GM19395 (cell line): ENCODE measurements around the gene C10orf71.

ENCODE experiments used
- ATAC-seq: cut with Tn5 transposase; IDR thresholded peaks from one replicate; pipeline ENCODE4 v1.9.1; 2021; ENCODE audit warnings: mild to moderate bottlenecking, moderate library complexity; ENCODE audit not compliant: unreplicated experiment

The C10orf71 gene

DNA sequence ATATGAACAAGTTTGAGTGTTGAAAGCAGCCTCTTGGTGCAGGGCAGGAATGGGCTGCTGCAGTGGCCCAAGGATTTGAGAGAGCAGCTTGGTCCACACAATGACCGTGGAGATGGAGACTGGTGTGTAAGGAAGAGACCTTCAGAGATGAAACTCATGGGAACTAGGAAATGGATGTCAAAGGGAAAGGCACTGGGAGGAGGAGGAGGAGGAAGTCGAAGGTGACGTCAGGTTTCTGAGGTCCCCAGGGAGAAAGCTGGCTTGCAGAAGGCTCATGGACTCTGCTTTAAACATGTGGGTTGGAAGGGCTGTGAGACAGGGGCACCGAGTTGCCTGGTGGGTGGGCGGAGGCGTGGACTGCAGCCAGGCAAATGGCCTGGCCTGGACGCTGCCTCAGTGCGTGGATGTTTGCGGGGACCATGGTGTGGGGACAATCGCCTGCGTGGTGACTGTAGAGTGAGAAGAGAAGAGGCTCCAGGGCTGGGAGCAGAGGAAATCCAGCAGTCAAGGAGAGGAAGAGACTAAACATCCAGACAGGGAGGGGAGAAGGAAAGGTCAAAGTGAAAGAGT lies 14.6 kb downstream of the C10orf71 start:
- no peak for ATAC-seq

DNA sequence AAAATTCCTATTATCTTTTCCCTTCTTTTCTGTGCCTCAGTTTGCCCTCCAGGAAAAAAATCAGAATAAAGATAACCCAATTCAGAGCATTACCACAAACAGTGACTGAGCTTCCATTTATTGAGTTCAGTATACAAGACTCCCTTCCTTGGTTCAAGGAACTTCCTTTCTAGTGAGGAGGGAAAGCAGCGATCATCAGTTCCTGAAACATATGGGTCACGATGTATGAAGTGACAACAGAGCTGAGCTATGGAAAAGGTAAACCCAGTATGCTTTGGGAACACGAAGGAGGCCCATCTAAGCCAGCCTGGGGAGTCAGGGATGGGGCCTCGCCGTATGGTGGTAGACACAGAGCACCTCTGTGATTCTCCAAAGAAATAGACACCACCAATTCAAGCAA lies 15.8 kb downstream of the C10orf71 start:
- no peak for ATAC-seq

DNA sequence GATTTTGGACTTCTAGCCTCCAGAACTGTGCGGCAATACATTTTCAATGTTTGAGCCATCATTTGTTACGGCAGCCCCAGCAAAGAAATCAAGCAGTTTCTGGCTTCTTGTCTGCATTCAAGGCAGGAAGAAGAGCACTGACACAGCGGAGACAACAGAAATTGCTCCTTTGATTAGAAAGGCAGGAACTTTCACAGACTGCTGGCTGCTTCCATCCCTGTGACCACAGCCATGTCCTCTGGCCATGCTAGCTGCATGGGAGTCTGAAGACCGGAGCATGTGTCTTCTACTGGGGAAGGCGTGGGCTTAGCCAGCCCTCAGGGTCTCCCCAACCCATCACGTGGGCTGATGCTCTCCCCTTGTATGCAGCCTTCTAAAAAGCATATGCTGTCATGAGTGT lies 19.1 kb downstream of the C10orf71 start:
- no peak for ATAC-seq

DNA sequence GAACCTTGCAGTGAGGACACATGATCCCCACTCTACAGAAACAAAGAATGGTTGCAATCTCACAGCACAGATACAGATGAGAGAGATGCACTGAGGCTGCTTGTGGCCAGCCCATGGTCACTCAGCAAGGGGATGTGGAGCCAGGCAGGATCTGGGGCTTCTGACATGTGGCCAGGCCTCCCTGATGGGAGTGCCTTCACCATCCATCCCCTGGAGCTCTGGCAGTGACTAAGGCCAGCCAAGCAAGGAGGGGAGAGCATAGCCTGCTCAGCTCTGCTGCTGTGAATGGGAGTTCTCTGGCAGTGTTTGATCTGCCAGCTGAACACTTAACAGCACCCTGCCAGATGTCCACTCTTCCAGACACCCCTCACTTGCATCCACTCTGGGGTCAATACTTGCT lies 19.8 kb downstream of the C10orf71 start:
- no peak for ATAC-seq

DNA sequence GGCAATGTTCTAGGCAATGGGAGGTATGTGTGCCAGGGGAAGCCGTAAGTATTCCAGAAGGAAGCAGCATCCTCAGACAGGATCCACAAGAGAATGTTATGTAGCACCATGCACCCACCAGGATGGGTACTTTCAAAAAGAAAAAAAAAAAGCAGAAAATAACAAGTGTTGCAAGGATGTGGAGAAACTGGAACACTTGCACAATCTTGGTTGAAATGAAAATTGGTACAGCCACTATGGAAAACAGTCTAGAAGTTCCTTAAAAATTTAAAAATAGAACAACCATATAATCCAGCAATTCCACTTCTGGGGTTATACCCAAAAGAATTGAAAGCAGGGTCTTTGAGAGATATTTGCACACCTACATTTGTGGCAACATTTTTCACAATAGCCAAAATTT lies 20.2 kb downstream of the C10orf71 start:
- ATAC-seq = no peak

DNA sequence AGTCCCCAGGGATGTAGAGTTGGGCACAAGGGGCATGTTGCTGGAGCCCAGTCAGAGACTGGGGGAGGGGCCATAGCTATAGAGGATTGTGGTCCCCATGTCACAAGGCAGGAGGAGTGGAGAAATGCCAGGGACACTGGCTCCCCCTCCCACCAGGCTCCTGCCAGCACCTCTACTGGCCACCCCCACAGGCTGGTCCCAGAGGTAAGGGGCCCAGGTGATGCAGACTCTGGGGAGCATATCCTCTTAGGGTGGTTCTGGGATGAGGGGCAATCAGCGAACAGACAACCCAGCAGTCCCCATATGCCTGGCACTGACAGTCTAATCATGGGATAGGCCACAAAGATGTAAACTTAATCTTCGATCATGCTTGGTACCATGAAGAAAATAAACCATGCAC lies 21.2 kb downstream of the C10orf71 start:
- ATAC-seq = no peak

DNA sequence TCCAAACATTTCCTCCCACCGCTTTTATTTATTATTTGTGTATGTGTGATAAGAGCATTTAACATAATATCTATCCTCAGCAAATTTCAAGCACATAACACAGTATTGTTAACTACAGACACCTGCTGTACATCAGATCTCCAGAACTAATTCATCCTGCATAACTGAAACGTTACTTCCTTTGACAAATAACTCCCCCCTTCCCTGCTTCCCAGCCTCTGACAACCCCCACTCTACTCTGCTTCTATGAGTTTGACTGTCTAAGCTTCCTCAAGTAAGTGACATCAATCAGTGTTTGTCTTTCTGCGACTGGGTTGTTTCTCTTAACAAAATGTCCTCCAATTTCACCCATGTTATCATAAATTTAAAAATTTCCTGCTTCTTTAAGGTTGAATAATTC lies 22.1 kb downstream of the C10orf71 start:
- no peak for ATAC-seq

DNA sequence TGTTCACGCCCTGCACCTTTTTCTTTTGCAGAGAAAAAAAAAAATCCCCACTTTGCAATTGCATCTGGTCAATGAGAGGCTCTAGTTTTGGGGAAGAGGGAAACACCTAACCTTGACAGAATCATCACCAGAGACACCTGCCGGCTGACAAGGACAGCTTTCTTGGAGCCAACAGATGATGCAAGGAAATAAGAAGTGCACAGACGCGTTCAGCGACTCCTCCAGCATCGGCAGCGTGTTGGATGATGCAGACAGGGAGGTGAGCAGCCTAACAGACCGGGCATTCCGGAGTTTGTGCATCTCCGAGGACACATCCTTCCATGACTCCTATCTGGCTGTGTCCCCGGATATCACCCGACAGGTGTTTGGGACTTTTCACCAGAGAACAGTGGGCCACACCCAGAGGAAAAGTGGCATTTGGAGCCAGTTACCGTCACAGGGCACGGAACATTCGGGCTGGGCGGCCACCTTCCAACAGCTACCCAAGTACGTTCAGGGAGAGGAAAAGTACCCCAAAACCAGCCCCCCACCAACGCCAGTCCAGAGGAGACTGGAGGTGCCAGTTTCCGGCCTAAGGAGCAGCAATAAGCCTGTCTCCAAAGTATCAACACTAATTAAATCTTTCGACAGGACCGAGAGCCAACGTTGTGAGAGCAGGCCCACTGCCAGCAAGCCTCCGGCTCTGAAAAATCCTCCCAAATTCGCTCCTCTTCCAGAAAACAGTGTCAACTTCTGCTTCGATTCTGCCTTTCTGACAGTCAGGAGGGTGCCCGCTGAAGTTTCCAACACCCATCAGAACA lies 23.6 kb downstream of the C10orf71 start:
- no peak for ATAC-seq

DNA sequence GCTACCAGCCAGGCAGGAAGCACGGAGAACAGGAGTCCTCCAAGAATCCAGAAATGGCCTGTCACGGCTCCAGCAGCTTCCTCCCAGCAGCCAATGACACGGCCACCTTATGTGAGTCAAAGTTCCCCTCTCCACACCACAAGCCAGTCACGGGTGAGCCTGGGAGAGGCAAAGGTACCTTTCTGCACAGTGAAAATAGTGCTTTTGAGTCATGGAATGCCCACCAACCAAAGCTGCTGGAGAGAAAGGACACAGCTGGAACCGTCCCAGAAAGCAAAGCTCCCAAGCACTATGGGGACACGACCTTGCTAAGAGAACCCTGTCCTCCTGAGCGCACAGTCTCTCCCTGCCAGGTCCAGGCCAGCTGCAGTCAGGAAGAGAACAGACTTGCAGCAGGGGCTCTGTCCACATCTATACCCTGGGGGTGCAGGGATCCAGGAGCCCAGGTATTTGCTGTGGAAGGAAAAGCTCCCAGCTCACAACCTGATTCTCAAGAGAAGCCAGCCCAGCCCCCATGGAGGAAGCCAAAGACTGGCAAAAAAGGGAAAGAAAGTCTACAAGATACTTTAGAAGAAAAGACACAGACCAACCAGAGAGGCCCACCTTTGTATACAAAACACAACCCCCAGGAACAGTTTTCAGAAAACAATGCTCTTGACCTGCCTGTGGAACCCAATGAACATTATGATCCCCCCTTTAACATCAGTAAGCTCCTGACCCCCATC lies 24.4 kb downstream of the C10orf71 start:
- ATAC-seq = no peak

DNA sequence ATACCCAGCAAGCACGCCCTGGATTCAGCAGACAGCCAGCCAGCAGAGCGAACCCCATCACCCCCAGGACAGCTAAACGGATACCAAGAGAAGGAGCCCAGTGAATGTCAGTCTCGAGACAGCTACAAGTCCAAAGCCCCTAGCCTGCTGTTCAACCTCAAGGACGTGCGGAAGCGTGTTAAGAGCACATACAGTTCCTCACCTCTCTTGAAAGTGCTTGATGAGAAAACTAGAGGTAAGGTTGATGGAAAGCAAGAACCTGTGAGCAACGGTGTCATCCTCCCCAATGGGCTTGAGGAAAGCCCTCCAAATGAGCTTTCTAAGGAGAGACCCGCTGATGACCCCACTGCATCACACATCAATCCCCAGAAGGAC lies 24.9 kb downstream of the C10orf71 start:
- no peak for ATAC-seq

DNA sequence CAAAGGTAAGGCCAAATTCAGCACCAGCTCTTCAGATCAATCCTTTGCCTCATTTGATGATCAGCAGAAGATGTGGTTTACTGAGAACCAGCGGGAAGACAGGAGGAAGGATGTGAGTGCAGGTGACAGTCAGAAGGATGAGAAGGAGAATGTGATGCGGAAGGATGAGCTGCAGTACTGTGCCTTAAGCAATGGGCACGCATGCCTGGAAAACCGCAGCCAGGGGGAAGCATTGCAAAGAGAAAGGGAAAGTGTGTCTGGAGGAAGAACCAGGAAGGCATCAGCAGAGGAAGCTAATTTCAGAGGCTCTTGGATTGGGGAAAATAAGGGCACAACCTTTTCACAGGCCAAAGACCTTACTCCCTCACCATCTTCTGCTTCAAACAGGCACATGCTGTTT lies 25.7 kb downstream of the C10orf71 start:
- no peak for ATAC-seq

DNA sequence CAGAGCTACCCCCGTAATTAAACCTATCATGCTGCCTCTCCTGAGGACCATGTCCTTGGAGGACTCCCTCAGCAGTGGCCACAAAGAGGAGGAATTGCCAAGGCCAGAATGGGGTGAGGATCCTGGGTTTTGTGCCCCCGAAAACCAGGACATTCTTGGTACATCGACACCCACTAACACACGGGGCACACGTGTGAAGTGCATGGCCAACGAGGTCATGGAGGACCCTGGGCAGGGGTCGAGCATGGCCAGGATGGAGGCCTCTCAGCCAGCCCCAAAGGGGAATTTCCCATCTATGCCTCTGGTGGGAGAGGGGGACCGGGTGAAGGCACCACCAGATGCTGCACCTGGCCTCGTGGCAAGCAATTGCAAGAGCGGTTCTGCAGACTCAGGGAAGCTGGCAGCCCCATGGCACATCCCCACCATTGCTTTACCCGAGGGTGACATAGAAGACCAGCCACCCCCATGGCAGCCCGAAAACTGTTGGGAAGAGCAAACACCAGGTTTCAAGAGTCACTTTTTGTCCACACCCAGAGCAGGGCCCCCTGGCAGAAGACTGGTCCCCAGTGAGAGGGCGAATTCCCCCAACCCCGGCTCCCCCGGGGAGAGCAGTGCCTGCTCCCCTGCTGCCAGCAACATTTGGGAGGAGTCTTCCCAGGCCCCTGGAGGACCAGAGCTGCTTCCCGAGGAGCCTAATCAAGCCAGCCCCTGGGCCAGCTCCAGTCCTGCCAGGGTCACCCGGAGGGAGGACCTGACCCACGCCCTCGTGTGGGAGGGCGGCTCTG lies 26.4 kb downstream of the C10orf71 start:
- no peak for ATAC-seq

DNA sequence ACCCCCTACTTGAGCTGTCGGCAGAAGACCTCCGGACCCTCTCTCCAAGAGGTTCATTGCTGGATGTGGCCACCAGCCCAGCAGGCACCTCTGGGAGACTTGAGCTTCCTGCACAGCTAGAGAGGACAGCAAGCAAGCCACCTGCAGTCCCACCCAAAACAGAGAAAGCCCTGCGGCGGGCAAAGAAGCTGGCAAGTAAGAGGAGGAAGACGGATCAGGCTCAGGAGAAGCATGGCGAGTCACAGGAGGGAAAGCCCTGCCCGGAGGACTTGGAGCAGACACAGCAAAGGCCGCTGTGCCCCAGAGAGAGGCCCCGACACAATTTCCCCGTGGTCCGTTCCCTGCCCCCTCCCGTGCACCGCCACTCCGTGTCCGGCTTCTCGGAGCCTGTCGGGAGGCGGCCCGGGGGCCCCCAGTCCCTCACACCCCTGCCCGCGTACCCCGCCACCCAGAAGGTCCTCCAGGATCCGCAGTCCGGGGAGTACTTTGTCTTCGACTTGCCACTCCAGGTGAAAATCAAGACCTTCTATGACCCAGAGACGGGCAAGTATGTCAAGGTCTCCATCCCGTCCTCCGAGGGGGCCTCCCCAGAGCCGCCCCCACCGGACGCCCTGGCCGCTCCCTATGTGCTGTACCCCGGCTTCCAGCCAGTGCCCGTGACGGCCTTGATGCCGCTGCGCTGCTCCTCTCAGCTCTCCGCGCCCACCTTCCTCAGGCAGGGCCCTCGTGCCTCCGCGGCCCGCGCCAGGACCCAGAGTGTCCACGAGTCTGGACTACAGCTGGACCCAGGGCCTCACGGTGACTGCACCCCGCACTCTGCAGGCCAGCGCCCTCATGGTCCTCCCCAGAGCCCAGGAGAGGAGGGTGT lies 27.2 kb downstream of the C10orf71 start:
- ATAC-seq = no peak

DNA sequence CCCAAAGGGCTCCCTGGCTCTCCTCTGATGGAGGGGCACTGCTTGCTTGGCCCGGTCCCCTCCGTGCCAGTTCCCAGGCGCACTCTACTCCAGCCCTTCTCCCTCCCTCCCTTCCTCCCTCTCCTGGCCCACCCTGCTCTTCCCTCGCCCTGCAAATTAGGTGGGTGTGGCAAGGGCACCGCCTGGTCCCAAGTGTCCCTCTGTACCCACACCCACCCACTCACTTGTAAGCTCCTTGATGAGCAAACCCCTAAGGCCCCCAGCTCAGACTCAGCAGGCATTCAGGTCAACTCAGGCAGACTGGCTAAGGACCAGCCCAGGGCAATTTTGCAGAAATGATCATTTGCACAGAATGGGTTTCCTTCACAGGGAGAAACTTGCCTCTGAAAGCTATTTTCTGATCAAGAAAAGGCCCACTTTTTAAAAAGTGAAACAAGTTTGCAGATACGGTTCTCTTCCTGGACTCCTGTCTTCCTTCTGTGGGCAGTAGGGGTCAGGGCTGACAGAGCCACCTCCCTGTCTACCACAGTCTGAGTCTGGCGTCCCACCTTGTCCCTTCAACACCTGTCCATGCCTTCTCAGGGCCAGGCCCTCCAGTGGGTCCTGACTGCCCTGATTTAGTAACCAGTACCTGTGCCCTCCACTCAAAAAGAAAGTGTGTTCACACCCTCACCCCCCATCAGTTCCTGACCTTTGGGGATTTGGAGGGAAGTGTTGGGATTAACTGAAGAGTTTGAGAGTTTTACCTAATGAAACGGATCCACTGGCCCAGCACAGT lies 28.3 kb downstream of the C10orf71 start:
- ATAC-seq = no peak

DNA sequence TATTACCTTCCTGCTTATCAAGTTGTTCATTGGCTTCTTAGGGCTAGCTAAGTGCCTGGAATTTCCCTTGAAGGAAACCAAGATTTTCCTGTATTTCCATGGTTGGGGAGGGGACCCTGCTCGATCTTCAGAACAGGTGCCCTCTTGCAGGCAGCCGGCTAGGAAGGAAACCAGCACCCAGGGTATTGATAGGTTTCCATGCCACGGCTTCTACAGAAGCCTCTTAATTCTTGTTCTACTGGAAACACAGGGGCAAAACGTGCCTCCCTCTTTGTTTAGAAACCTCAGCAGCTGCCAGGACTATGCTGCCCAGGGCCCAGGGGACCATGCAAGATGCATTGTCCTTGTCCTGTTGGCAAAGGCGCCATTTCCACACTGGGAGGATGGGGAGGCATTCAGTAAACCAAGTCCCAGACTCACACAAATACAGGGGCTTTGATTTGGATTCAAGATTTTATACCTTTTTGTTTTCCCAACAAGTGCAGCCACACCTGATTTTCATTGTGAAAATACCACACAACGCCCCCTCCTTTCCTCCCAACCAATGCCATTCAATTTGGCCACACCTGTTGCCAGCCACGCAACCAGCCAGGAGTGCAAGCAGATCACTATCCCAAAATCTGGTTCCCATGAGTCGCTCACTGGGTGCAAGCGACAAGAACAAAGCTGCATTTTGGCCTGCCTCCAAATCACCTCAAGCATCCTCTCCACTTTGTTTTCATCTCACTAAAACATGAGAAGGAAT lies 29.6 kb downstream of the C10orf71 start:
- ATAC-seq = no peak

DNA sequence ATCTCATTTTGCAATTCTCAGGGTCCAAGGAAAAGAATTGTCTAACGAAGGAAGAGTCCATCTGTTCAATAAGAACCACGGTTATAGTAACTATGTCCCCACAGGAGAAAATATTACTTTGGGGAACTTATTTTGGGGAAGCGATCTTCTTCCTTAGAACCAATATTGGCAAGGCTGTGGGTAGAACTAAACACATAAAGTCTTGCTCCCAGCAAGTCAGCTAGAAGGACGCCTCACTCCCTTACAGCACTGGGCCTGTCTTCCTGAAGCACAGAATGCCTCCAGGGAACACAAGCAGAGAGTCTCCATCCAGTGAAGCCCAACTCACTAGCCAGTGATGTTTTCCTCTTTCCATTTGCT lies 30.2 kb downstream of the C10orf71 start:
- no peak for ATAC-seq

DNA sequence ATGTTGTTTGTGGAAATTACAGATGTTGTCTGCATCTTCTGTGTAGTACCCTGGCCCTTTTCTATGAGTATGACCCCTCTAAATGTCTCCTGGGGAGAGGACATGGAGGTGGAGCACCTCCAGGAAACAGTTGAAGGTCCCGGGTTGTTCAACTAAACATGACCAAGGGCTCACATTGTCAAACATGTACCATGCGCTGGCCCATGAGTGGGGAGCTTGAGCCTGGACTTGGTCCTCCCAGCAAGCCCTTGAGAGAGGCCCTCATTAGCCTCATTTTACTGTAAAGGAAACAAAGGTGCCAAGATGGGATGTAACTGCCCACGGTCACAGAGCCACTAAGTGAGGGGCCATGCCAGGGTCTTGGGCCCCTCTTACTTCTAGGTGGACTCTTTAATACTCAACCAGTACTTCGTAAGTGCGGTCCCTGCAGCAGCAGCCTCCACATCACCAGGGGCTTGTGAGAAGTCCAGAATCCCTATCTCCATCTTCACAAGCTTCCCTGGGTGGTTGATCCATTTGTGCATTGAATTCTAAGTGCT lies 31.2 kb downstream of the C10orf71 start:
- no peak for ATAC-seq

DNA sequence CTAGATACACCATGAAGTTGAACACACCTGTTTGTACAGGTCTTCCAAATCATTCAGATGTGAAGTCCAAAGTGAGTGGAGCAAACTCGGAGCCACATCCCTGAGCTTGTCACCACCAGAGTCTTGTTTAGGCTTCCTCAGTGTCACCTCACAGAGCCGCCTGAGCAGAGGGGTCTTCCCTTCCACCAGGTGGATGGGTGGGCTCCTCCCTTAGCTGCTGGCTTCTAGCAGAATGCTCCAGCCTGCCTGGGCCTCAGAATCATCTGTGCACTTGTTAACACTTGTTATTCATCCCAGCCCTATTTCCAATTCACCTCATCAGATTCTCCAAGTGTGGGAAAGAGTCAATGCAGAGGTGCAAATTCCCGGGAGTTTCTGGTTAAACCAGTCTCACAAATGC lies 32.5 kb downstream of the C10orf71 start:
- no peak for ATAC-seq

DNA sequence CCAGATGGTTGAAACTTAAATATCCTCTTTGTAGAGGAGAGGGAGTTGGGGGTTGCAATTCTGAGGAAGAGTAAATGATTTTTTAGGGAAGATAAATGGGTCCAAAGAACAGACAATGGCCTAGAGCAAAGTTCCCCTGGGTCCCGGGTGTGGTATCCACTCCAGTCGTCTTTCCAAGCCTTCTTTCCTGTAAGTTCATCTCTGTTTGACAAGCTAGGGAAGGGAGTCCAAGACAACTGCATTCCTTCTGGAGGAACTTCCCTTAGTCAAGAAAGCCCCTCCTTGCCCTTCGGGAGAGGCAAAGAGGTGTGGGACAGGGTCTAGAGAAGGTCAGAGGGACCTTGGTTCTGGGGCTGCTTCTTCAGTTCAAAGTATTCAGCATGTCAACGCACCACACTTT lies 33.4 kb downstream of the C10orf71 start:
- ATAC-seq = no peak
